Glutamatergic neuron (in vitro differentiated cells): ENCODE measurements around the gene ERFL. TPM values are rescaled to one million over a fixed set of nuclear protein-coding genes. Genes with fewer than 3 reads are reported as not detected.

Experiments
- DNase-seq: peaks from one replicate; pipeline ENCODE4 v3.0.0; 2022
- H3K27ac Mint-ChIP-seq: one replicate; pipeline ENCODE4 v1.8.0; 2020; ENCODE audit warnings: mild to moderate bottlenecking, mixed read lengths, inconsistent platforms; ENCODE audit not compliant: unreplicated experiment
- H3K27me3 Mint-ChIP-seq: one replicate; pipeline ENCODE4 v1.8.0; 2020; ENCODE audit warnings: mild to moderate bottlenecking, moderate library complexity, mixed read lengths, inconsistent platforms; ENCODE audit not compliant: unreplicated experiment
- H3K36me3 Mint-ChIP-seq: one replicate; pipeline ENCODE4 v1.8.0; 2020; ENCODE audit warnings: mild to moderate bottlenecking, mixed read lengths, inconsistent platforms; ENCODE audit not compliant: unreplicated experiment
- H3K4me1 Mint-ChIP-seq: one replicate; pipeline ENCODE4 v1.8.0; 2020; ENCODE audit warnings: mild to moderate bottlenecking, low read depth, mixed read lengths, inconsistent platforms; ENCODE audit not compliant: unreplicated experiment
- H3K4me3 Mint-ChIP-seq: one replicate; pipeline ENCODE4 v1.8.0; 2020; ENCODE audit warnings: mild to moderate bottlenecking, mixed read lengths, inconsistent platforms; ENCODE audit not compliant: unreplicated experiment
- H3K9me3 Mint-ChIP-seq: one replicate; pipeline ENCODE4 v1.8.0; 2020; ENCODE audit warnings: mild to moderate bottlenecking, moderate library complexity, mixed read lengths, inconsistent platforms; ENCODE audit not compliant: unreplicated experiment
- CTCF ChIP-seq: fragments of 200-600 bp; sonication (generic); IDR thresholded peaks from one replicate; pipeline ENCODE4 v1.5.0; 2021; ENCODE audit not compliant: partially characterized antibody, unreplicated experiment
- total RNA-seq: library from RNA; stranded (reverse); fragmentation: NEBNext Ultra II Directional; extraction: Animal tissue kit (Norgen Biotek cat#: 25700); gene quantifications from one replicate; pipeline ENCODE4 v1.2.1, GENCODE V29; 2021; ENCODE audit not compliant: unreplicated experiment

ERFL gene
- total RNA-seq, 1 donor from 2014 or later: 1.6 TPM

- TF ChIP-seq CTCF: no peak
- H3K27me3 Mint-ChIP-seq: peaks cover 27% of the 10 kb centered on the region
- no peak overlapping the region for H3K4me3 Mint-ChIP-seq
- no peaks in the 10 kb centered on the region for H3K36me3 Mint-ChIP-seq
- H3K9me3 Mint-ChIP-seq: peaks cover 10% of the 10 kb centered on the region
- DNase-seq: no peak
- H3K27ac Mint-ChIP-seq: peak overlapping the region; percentile 55
- H3K4me1 Mint-ChIP-seq: peaks cover 22% of the 10 kb centered on the region
Observed at GRCh38 chr19:41960973-41961372, 32.7 kb upstream of the ERFL start.

GRCh38 chr19:41959056-41960053 lies 31.1 kb upstream of the ERFL start, which contains the start of gene RABAC1:
TSS of gene RABAC1 (minus strand) at chr19:41959321. CDS start at chr19:41959292, 29 bp downstream.
- Mint-ChIP-seq H3K27me3 (peaks cover 25% of the 10 kb centered on the region), H3K4me1 (peaks cover 22% of the 10 kb centered on the region), H3K4me3 (peak within 1 kb of the TSS; percentile 86), H3K27ac (peak within 1 kb of the TSS; percentile 91), H3K36me3 (no peaks in the 10 kb centered on the region), H3K9me3 (peaks cover 8% of the 10 kb centered on the region)
- TF ChIP-seq CTCF: peak; percentile 11
- DNase-seq: peak; percentile 95

- Mint-ChIP-seq H3K27me3 (peaks cover 24% of the 10 kb centered on the region), H3K4me3 (peak overlapping the region; percentile 86), H3K27ac (peak overlapping the region; percentile 91), H3K9me3 (peaks cover 8% of the 10 kb centered on the region), H3K4me1 (peaks cover 22% of the 10 kb centered on the region), H3K36me3 (no peaks in the 10 kb centered on the region)
- peak; percentile 94 for DNase-seq
- TF ChIP-seq CTCF: no peak
Observed at GRCh38 chr19:41958367-41959055, 30.3 kb upstream of the ERFL start.

- Mint-ChIP-seq H3K4me3 (peak overlapping the region; percentile 86), H3K4me1 (peaks cover 19% of the 10 kb centered on the region), H3K27ac (peak overlapping the region; percentile 60), H3K36me3 (no peaks in the 10 kb centered on the region), H3K9me3 (peaks cover 8% of the 10 kb centered on the region), H3K27me3 (peaks cover 21% of the 10 kb centered on the region)
- peak; percentile 88 for TF ChIP-seq CTCF
- peak; percentile 70 for DNase-seq
Observed at GRCh38 chr19:41957838-41958366, 29.7 kb upstream of the ERFL start.
